Panc1 (cell line): ENCODE results near the gene MRPS11. TPM values are rescaled to one million over a fixed set of nuclear protein-coding genes. Genes with fewer than 3 reads are reported as not detected.

Experiments used
- ATAC-seq: fragments of 200-7000 bp; cut with Tn5 transposase; 2 replicates; pipeline ENCODE4 v1.9.1; 2020; ENCODE audit warnings: mild to moderate bottlenecking, moderate library complexity
- BruUV-seq: library from RNA; stranded (reverse); fragments of 400-500 nt; replicated peaks from 2 replicates; lab custom pipeline; 2021; lab: Mats Ljungman, UMichigan
- CTCF ChIA-PET: fragments of 300-600 bp; sonication (Branson Sonifier 250); formaldehyde crosslinking; loops from one replicate; lab custom pipeline; 2022; ENCODE audit warnings: antibody characterized with exemption; lab: Charles Lee
- POLR2A ChIA-PET: fragments of 300-600 bp; sonication (Branson Sonifier 250); formaldehyde crosslinking; loops from one replicate; lab custom pipeline; 2022; ENCODE audit warnings: antibody characterized with exemption; lab: Charles Lee
- DNase-seq: peaks from one replicate; pipeline ENCODE4 v3.0.0-alpha.2; 2010; ENCODE audit warnings: low read depth, low spot score
- H3K27ac ChIP-seq: 2 replicates; pipeline ENCODE4 v1.5.1; 2011; ENCODE audit warnings: mild to moderate bottlenecking, low read length, inconsistent platforms
- H3K27me3 ChIP-seq: fragments of 200-500 bp; sonication (Bioruptor generic); 2 replicates; pipeline ENCODE4 v1.6.0; 2014; ENCODE audit warnings: low read length, inconsistent platforms; ENCODE audit not compliant: control insufficient read depth, insufficient read depth
- H3K36me3 ChIP-seq: fragments of 200-500 bp; sonication (Bioruptor generic); 2 replicates; pipeline ENCODE4 v1.5.1; 2014; ENCODE audit warnings: inconsistent platforms, mild to moderate bottlenecking, low read length, moderate library complexity; ENCODE audit not compliant: control insufficient read depth, insufficient read depth
- H3K4me1 ChIP-seq: 2 replicates; pipeline ENCODE4 v1.5.1; 2011; ENCODE audit warnings: inconsistent platforms, mild to moderate bottlenecking, low read length, moderate library complexity; ENCODE audit not compliant: control insufficient read depth, insufficient read depth
- H3K4me3 ChIP-seq, 2 experiments: 2 replicates each; pipeline ENCODE4 v1.5.1; 2011 to 2012; ENCODE audit warnings: low read depth in 2 of 2, low read length in 2 of 2, mild to moderate bottlenecking in 2 of 2, inconsistent platforms in 1 of 2, moderate library complexity in 1 of 2
- H3K9me3 ChIP-seq: fragments of 200-500 bp; sonication (Bioruptor generic); 2 replicates; pipeline ENCODE4 v1.5.1; 2014; ENCODE audit warnings: low read depth, mild to moderate bottlenecking, inconsistent platforms, low read length, moderate library complexity; ENCODE audit not compliant: control insufficient read depth, insufficient read depth
- POLR2AphosphoS5 ChIP-seq: IDR thresholded peaks from 2 replicates; pipeline ENCODE4 v1.6.1; 2012; ENCODE audit warnings: mild to moderate bottlenecking, low read depth, low read length, moderate library complexity
- SIN3A ChIP-seq: IDR thresholded peaks from 2 replicates; pipeline ENCODE4 v1.6.1; 2012; ENCODE audit warnings: low read depth, mild to moderate bottlenecking, low read length, moderate library complexity, borderline replicate concordance; ENCODE audit not compliant: insufficient read depth
- TCF7L2 ChIP-seq: IDR thresholded peaks from 2 replicates; pipeline ENCODE4 v1.6.1; 2011; ENCODE audit warnings: mild to moderate bottlenecking, low read depth, low read length, inconsistent platforms
- in situ Hi-C: cut with HindIII; loops from 2 replicates; pipeline ENCODE4 v1.10.0; 2016; ENCODE audit warnings: low sequenced_read_pairs, low pct_unique_long_range_greater_than_20kb
- intact Hi-C: fragments of 100-400 bp; cut with micrococcal nuclease; formaldehyde crosslinking; loops from one replicate; pipeline ENCODE4 v1.10.0; 2022; ENCODE audit not compliant: unreplicated experiment
- total RNA-seq: library from RNA; stranded (reverse); gene quantifications from one replicate; pipeline ENCODE4 v1.2.1, GENCODE V29; 2021; ENCODE audit not compliant: unreplicated experiment
- TF ChIP-seq, protein P1 (sequence below): fragments of 450-650 bp; IDR thresholded peaks from 2 replicates; pipeline ENCODE4 v1.5.1; 2017; ENCODE audit warnings: mild to moderate bottlenecking
- TF ChIP-seq, protein P2 (sequence below), 2 experiments: IDR thresholded peaks; 2 replicates each; pipeline ENCODE4 v1.6.1; 2011 to 2012; ENCODE audit warnings: low read depth in 2 of 2, control low read depth in 1 of 2, low read length in 1 of 2, mild to moderate bottlenecking in 1 of 2, moderate library complexity in 1 of 2; ENCODE audit not compliant: insufficient read depth in 1 of 2

The MRPS11 gene
- total RNA-seq, 1 experiment from 2014 or later: 76.9 TPM

DNA sequence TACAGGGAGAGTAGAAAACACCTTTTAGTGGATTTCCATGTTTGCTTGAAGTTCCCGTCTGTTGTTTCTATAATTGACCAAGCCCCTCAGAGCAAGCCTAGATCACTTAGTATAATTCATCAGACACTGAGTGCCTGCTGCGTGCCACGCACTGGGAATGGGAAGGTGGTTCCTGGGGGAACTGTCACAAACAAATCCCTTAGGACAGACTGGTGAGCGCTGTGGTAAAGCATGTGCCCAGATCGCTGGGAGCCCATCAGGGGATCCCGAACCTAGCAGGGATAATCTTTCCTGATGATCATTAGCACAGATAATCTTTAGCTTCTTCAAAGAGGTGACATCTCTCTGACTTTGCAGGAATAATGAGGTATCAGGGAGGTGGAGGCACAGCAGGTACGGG lies 9.6 kb downstream of the MRPS11 start:
- intact Hi-C loops (no loop called here), in situ Hi-C loops (no loop called here)
- Histone ChIP-seq H3K4me1 (no peaks in the 10 kb centered on the region), H3K27ac (no peak overlapping the region), H3K9me3 (no peaks in the 10 kb centered on the region), H3K27me3 (no peaks in the 10 kb centered on the region), H3K36me3 (peaks cover 3% of the 10 kb centered on the region; the same call in 1 of the 2 replicates), H3K4me3 (no peak overlapping the region)
- TF ChIP-seq TCF7L2 (no peak), POLR2AphosphoS5 (no peak), SIN3A (no peak)
- TF ChIP-seq, protein P1, sequence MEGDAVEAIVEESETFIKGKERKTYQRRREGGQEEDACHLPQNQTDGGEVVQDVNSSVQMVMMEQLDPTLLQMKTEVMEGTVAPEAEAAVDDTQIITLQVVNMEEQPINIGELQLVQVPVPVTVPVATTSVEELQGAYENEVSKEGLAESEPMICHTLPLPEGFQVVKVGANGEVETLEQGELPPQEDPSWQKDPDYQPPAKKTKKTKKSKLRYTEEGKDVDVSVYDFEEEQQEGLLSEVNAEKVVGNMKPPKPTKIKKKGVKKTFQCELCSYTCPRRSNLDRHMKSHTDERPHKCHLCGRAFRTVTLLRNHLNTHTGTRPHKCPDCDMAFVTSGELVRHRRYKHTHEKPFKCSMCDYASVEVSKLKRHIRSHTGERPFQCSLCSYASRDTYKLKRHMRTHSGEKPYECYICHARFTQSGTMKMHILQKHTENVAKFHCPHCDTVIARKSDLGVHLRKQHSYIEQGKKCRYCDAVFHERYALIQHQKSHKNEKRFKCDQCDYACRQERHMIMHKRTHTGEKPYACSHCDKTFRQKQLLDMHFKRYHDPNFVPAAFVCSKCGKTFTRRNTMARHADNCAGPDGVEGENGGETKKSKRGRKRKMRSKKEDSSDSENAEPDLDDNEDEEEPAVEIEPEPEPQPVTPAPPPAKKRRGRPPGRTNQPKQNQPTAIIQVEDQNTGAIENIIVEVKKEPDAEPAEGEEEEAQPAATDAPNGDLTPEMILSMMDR: no peak
- TF ChIP-seq, protein P2, sequence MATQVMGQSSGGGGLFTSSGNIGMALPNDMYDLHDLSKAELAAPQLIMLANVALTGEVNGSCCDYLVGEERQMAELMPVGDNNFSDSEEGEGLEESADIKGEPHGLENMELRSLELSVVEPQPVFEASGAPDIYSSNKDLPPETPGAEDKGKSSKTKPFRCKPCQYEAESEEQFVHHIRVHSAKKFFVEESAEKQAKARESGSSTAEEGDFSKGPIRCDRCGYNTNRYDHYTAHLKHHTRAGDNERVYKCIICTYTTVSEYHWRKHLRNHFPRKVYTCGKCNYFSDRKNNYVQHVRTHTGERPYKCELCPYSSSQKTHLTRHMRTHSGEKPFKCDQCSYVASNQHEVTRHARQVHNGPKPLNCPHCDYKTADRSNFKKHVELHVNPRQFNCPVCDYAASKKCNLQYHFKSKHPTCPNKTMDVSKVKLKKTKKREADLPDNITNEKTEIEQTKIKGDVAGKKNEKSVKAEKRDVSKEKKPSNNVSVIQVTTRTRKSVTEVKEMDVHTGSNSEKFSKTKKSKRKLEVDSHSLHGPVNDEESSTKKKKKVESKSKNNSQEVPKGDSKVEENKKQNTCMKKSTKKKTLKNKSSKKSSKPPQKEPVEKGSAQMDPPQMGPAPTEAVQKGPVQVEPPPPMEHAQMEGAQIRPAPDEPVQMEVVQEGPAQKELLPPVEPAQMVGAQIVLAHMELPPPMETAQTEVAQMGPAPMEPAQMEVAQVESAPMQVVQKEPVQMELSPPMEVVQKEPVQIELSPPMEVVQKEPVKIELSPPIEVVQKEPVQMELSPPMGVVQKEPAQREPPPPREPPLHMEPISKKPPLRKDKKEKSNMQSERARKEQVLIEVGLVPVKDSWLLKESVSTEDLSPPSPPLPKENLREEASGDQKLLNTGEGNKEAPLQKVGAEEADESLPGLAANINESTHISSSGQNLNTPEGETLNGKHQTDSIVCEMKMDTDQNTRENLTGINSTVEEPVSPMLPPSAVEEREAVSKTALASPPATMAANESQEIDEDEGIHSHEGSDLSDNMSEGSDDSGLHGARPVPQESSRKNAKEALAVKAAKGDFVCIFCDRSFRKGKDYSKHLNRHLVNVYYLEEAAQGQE (IDR thresholded peaks at IDR 0.05; ENCODE audit: insufficient read depth in 1 of 2, low read depth in 2 of 2, low read length in 1 of 2): no peak
- no peak for DNase-seq
- ChIA-PET CTCF (interaction anchor here (0.8 kb wide), 2 partner anchors 137 to 489 kb away, joined by 3 to 4 read pairs; no protein-coding TSS in a partner anchor), POLR2A (no interaction called here)
- BruUV-seq: no TSS peak
- ATAC-seq: no peak

DNA sequence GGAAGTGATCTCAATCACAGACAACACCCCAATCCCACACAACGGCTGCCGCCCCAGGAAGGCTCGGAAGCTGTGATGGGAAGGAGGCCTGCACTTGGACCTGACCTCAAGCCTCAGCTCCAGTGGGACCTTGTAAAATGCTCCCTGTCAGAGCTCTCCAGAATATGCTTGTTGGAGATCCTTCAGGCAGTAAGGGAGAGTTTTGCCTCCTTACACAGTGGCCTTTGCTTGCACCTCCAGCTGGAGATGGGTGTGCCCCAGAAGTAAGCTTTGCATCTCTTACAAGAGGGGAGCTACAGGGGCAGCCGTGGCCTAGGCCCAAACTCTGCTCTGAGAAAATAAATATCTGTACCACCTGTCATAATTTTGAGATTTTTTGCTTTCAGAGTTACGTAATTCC lies 10.4 kb downstream of the MRPS11 start:
- H3K4me1 ChIP-seq: no peaks in the 10 kb centered on the region
- CTCF ChIA-PET: interaction anchor here (0.6 kb wide), 1 partner anchor 13 kb away, joined by 3 read pairs; no protein-coding TSS in a partner anchor
- no peaks in the 10 kb centered on the region for H3K27me3 ChIP-seq
- in situ Hi-C loops: no loop called here
- no peak overlapping the region for H3K27ac ChIP-seq
- H3K4me3 ChIP-seq: no peak overlapping the region
- BruUV-seq: no TSS peak
- TF ChIP-seq POLR2AphosphoS5 (no peak), TCF7L2 (no peak), SIN3A (no peak)
- TF ChIP-seq, protein P1: no peak
- TF ChIP-seq, protein P2 (IDR thresholded peaks at IDR 0.05; ENCODE audit: insufficient read depth in 1 of 2, low read depth in 2 of 2, low read length in 1 of 2): no peak
- peaks cover 3% of the 10 kb centered on the region; the same call in 1 of the 2 replicates for H3K36me3 ChIP-seq
- intact Hi-C loops: no loop called here
- ATAC-seq (no peak), DNase-seq (no peak)
- POLR2A ChIA-PET: no interaction called here
- H3K9me3 ChIP-seq: no peaks in the 10 kb centered on the region
